ENCODE results near the gene CASZ1. TPM values are rescaled to one million over a fixed set of nuclear protein-coding genes. Genes with fewer than 3 reads are reported as not detected.

The CASZ1 gene
- total RNA-seq, 1 experiment from 2014 or later = 27.8 TPM

GRCh38 chr1:10602936-10603335, 193.5 kb downstream of the CASZ1 start:
- no peak overlapping the region for H3K4me3 ChIP-seq (ENCODE audit: low read depth in 2 of 2, low read length in 2 of 2)
- no TSS peak for BruUV-seq (replicated peaks)
- no peaks in the 10 kb centered on the region for H3K36me3 ChIP-seq (ENCODE audit: control insufficient read depth, insufficient read depth, low read length)
- intact Hi-C loops (cut with micrococcal nuclease; ENCODE audit: unreplicated experiment) = no loop called here
- in situ Hi-C loops (cut with HindIII; ENCODE audit: low pct_unique_long_range_greater_than_20kb, low sequenced_read_pairs) = loop anchor here (5.0 kb wide), 1 partner anchor 81 kb away; no protein-coding TSS in a partner anchor
- POLR2A ChIA-PET = no interaction called here
- no peaks in the 10 kb centered on the region for H3K9me3 ChIP-seq (ENCODE audit: control insufficient read depth, insufficient read depth, low read depth, low read length)
- no peak overlapping the region for H3K27ac ChIP-seq (ENCODE audit: low read length)
- no peaks in the 10 kb centered on the region for H3K27me3 ChIP-seq (ENCODE audit: control insufficient read depth, insufficient read depth, low read length)
- ATAC-seq (no peak), DNase-seq (ENCODE audit: low read depth, low spot score) (no peak)
- H3K4me1 ChIP-seq (ENCODE audit: control insufficient read depth, insufficient read depth, low read length) = peaks cover 6% of the 10 kb centered on the region; the same call in 1 of the 2 replicates
- no peak for TF ChIP-seq SIN3A (IDR thresholded peaks at IDR 0.05; ENCODE audit: borderline replicate concordance, insufficient read depth, low read depth, low read length)
- TF ChIP-seq REST (IDR thresholded peaks at IDR 0.05; ENCODE audit: insufficient read depth in 1 of 2, low read depth in 2 of 2, low read length in 1 of 2) = no peak
- no peak for TF ChIP-seq TCF7L2 (IDR thresholded peaks at IDR 0.05; ENCODE audit: low read depth, low read length)
- TF ChIP-seq POLR2AphosphoS5 (IDR thresholded peaks at IDR 0.05; ENCODE audit: low read depth, low read length) = no peak
- TF ChIP-seq, protein P1, sequence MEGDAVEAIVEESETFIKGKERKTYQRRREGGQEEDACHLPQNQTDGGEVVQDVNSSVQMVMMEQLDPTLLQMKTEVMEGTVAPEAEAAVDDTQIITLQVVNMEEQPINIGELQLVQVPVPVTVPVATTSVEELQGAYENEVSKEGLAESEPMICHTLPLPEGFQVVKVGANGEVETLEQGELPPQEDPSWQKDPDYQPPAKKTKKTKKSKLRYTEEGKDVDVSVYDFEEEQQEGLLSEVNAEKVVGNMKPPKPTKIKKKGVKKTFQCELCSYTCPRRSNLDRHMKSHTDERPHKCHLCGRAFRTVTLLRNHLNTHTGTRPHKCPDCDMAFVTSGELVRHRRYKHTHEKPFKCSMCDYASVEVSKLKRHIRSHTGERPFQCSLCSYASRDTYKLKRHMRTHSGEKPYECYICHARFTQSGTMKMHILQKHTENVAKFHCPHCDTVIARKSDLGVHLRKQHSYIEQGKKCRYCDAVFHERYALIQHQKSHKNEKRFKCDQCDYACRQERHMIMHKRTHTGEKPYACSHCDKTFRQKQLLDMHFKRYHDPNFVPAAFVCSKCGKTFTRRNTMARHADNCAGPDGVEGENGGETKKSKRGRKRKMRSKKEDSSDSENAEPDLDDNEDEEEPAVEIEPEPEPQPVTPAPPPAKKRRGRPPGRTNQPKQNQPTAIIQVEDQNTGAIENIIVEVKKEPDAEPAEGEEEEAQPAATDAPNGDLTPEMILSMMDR (IDR thresholded peaks at IDR 0.05) = no peak
- CTCF ChIA-PET = no interaction called here

GRCh38 chr1:10601342-10602070, 194.9 kb downstream of the CASZ1 start:
- H3K4me3 ChIP-seq (ENCODE audit: low read depth in 2 of 2, low read length in 2 of 2) = no peak overlapping the region
- no peak for TF ChIP-seq POLR2AphosphoS5 (IDR thresholded peaks at IDR 0.05; ENCODE audit: low read depth, low read length)
- no peak for TF ChIP-seq SIN3A (IDR thresholded peaks at IDR 0.05; ENCODE audit: borderline replicate concordance, insufficient read depth, low read depth, low read length)
- TF ChIP-seq, protein P1 (IDR thresholded peaks at IDR 0.05) = no peak
- ATAC-seq (no peak), DNase-seq (ENCODE audit: low read depth, low spot score) (no peak)
- no peak overlapping the region for H3K27ac ChIP-seq (ENCODE audit: low read length)
- intact Hi-C loops (cut with micrococcal nuclease; ENCODE audit: unreplicated experiment) (no loop called here), in situ Hi-C loops (cut with HindIII; ENCODE audit: low pct_unique_long_range_greater_than_20kb, low sequenced_read_pairs) (loop anchor here (5.0 kb wide), 1 partner anchor 79 kb away; no protein-coding TSS in a partner anchor)
- peaks cover 6% of the 10 kb centered on the region; the same call in 1 of the 2 replicates for H3K4me1 ChIP-seq (ENCODE audit: control insufficient read depth, insufficient read depth, low read length)
- CTCF ChIA-PET = interaction anchor here (0.7 kb wide), 1 partner anchor 436 kb away, joined by 4 read pairs; no protein-coding TSS in a partner anchor
- no TSS peak for BruUV-seq (replicated peaks)
- no peaks in the 10 kb centered on the region for H3K9me3 ChIP-seq (ENCODE audit: control insufficient read depth, insufficient read depth, low read depth, low read length)
- H3K36me3 ChIP-seq (ENCODE audit: control insufficient read depth, insufficient read depth, low read length) = no peaks in the 10 kb centered on the region
- POLR2A ChIA-PET = interaction anchor here (0.6 kb wide), 2 partner anchors 11 to 382 kb away, joined by 4 to 6 read pairs; no protein-coding TSS in a partner anchor
- no peaks in the 10 kb centered on the region for H3K27me3 ChIP-seq (ENCODE audit: control insufficient read depth, insufficient read depth, low read length)

Data from Panc1 (cell line).